CD4-positive, alpha-beta T cell (primary cell): ENCODE results near the gene PI4KA. TPM values are rescaled to one million over a fixed set of nuclear protein-coding genes. Genes with fewer than 3 reads are reported as not detected.

Experiments used
- ATAC-seq: fragments of 200-7000 bp; cut with Tn5 transposase; one replicate; pipeline ENCODE4 v1.10.0; 2022; ENCODE audit warnings: mild to moderate bottlenecking; ENCODE audit not compliant: poor library complexity
- CTCF ChIA-PET: fragments of 350-600 bp; sonication (Branson Sonifier 250); formaldehyde crosslinking; loops from one replicate; lab custom pipeline; 2021; ENCODE audit warnings: antibody characterized with exemption, inconsistent platforms; lab: Charles Lee
- POLR2A ChIA-PET: fragments of 350-600 bp; sonication (Branson Sonifier 250); formaldehyde crosslinking; loops from one replicate; lab custom pipeline; 2021; ENCODE audit warnings: antibody characterized with exemption, inconsistent platforms; lab: Charles Lee
- DNase-seq, 14 experiments: peaks; one replicate each; pipeline ENCODE4 v3.0.0-alpha.2; 2013 to 2020; ENCODE audit warnings: mixed read lengths in 2 of 14
- H3K27ac ChIP-seq, 2 donors: one replicate each; pipeline versions ENCODE4 v1.5.1 to v1.7.0; 2013; ENCODE audit warnings: low read length in 2 of 2, low read depth in 1 of 2, mild to moderate bottlenecking in 1 of 2
- H3K27me3 ChIP-seq, 2 experiments: 1 replicate in 1 of 2; 2 replicates in 1 of 2; pipeline versions ENCODE4 v1.6.1 to v1.7.0; 2013; ENCODE audit warnings: low read length in 2 of 2, control low read depth in 1 of 2, mild to moderate bottlenecking in 1 of 2, moderate library complexity in 1 of 2; ENCODE audit not compliant: insufficient read depth in 2 of 2, control insufficient read depth in 1 of 2
- H3K36me3 ChIP-seq: one replicate; pipeline ENCODE4 v1.6.1; 2013; ENCODE audit warnings: low read length, control low read depth; ENCODE audit not compliant: insufficient read depth
- H3K4me1 ChIP-seq: one replicate; pipeline ENCODE4 v1.6.1; 2013; ENCODE audit warnings: low read length, control low read depth; ENCODE audit not compliant: insufficient read depth
- H3K4me3 ChIP-seq: one replicate; pipeline ENCODE4 v1.5.1; 2013; ENCODE audit warnings: mild to moderate bottlenecking, low read length, moderate library complexity
- H3K9me3 ChIP-seq, 2 experiments: 1 replicate in 1 of 2; 2 replicates in 1 of 2; pipeline versions ENCODE4 v1.6.1 to v1.7.0; 2013; ENCODE audit warnings: low read length in 2 of 2, mild to moderate bottlenecking in 2 of 2, control low read depth in 1 of 2, moderate library complexity in 1 of 2; ENCODE audit not compliant: control insufficient read depth in 1 of 2, insufficient read depth in 1 of 2
- H3K27ac Mint-ChIP-seq: one replicate; pipeline ENCODE4 v1.8.0; 2020; ENCODE audit warnings: mixed read lengths
- H3K27me3 Mint-ChIP-seq: one replicate; pipeline ENCODE4 v1.8.0; 2021; ENCODE audit warnings: mixed read lengths
- H3K36me3 Mint-ChIP-seq: one replicate; pipeline ENCODE4 v1.8.0; 2021; ENCODE audit warnings: low read depth, mixed read lengths
- H3K4me1 Mint-ChIP-seq: one replicate; pipeline ENCODE4 v1.8.0; 2021; ENCODE audit warnings: low read depth, mixed read lengths
- H3K4me3 Mint-ChIP-seq: one replicate; pipeline ENCODE4 v1.8.0; 2020; ENCODE audit warnings: mild to moderate bottlenecking, mixed read lengths
- H3K9me3 Mint-ChIP-seq: one replicate; pipeline ENCODE4 v1.8.0; 2020; ENCODE audit warnings: mixed read lengths
- CTCF ChIP-seq: fragments of 200-600 bp; IDR thresholded peaks from one replicate; pipeline ENCODE4 v1.8.0; 2022; ENCODE audit warnings: antibody characterized with exemption, mild to moderate bottlenecking
- intact Hi-C, 2 experiments: fragments of 100-400 bp; cut with DNase I in 1 of 2; cut with micrococcal nuclease in 1 of 2; formaldehyde crosslinking; loops; one replicate each; pipeline versions ENCODE4 v1.15.1 to v1.9.0; 2023 to 2025; cut with DNase I, micrococcal nuclease
- total RNA-seq, 174 experiments: library from RNA in 2 of 174; stranded (reverse) in 2 of 174; gene quantifications; one replicate each; pipeline ENCODE4 v1.2.3 and lab custom pipeline; 2021 to 2026

Gene PI4KA
- total RNA-seq, 2 experiments from 2014 or later: 137 to 146 TPM

DNA sequence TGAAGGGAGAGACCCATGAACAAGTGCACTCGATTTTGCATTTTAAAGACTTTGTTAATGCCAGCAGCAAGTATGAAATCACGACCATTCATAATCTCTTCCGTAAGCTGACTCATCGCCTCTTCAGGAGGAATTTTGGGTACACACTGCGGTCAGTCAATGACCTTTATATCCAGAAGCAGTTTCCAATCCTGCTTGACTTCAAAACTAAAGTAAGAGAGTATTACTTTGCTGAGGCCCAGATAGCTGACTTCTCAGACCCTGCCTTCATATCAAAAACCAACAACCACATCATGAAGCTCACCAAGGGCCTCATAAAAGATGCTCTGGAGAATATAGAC is 78.8 kb downstream of the PI4KA start:
- ChIA-PET CTCF (no interaction called here), POLR2A (no interaction called here)
- no peaks in the 10 kb centered on the region for H3K27me3 ChIP-seq
- H3K4me3 Mint-ChIP-seq: no peak overlapping the region
- no peaks in the 10 kb centered on the region for H3K9me3 Mint-ChIP-seq
- no peak overlapping the region for H3K27ac Mint-ChIP-seq
- no peak for DNase-seq
- H3K27ac ChIP-seq: no peak overlapping the region
- intact Hi-C loops: no loop called here
- H3K9me3 ChIP-seq: no peaks in the 10 kb centered on the region
- H3K4me1 ChIP-seq: no peaks in the 10 kb centered on the region
- peaks cover 55% of the 10 kb centered on the region for H3K36me3 Mint-ChIP-seq
- peaks cover 62% of the 10 kb centered on the region for H3K36me3 ChIP-seq
- H3K4me1 Mint-ChIP-seq: peaks cover 7% of the 10 kb centered on the region
- no peak for TF ChIP-seq CTCF
- H3K27me3 Mint-ChIP-seq: no peaks in the 10 kb centered on the region
- no peak overlapping the region for H3K4me3 ChIP-seq
- no peak for ATAC-seq

DNA sequence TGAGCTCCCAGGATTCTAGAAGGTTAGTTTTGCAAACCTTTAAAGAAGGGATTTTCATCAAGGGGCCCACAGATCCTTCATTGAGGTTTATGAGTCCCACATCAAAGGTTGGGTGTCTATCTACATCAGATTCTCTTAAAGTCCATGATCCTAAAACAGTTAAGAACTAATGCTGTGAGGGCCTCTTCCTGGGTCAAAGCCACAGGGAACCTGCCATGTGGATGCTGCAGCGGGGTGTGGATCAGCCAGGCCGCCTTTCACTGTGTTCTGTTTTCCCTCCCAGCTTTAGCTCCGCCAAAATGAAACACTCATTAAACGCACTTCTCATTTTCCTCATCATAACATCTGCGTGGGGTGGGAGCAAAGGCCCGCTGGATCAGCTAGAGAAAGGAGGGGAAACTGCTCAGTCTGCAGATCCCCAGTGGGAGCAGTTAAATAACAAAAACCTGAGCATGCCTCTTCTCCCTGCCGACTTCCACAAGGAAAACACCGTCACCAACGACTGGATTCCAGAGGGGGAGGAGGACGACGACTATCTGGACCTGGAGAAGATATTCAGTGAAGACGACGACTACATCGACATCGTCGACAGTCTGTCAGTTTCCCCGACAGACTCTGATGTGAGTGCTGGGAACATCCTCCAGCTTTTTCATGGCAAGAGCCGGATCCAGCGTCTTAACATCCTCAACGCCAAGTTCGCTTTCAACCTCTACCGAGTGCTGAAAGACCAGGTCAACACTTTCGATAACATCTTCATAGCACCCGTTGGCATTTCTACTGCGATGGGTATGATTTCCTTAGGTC is 79.4 kb downstream of the PI4KA start:
- H3K9me3 Mint-ChIP-seq: no peaks in the 10 kb centered on the region
- Histone ChIP-seq H3K4me1 (no peaks in the 10 kb centered on the region), H3K36me3 (peaks cover 64% of the 10 kb centered on the region), H3K9me3 (no peaks in the 10 kb centered on the region), H3K4me3 (no peak overlapping the region), H3K27me3 (no peaks in the 10 kb centered on the region), H3K27ac (no peak overlapping the region)
- H3K27ac Mint-ChIP-seq: no peak overlapping the region
- peaks cover 57% of the 10 kb centered on the region for H3K36me3 Mint-ChIP-seq
- H3K27me3 Mint-ChIP-seq: no peaks in the 10 kb centered on the region
- intact Hi-C loops: no loop called here
- H3K4me3 Mint-ChIP-seq: no peak overlapping the region
- TF ChIP-seq CTCF: no peak
- DNase-seq (no peak), ATAC-seq (no peak)
- peaks cover 1% of the 10 kb centered on the region for H3K4me1 Mint-ChIP-seq
- ChIA-PET POLR2A (no interaction called here), CTCF (no interaction called here)

DNA sequence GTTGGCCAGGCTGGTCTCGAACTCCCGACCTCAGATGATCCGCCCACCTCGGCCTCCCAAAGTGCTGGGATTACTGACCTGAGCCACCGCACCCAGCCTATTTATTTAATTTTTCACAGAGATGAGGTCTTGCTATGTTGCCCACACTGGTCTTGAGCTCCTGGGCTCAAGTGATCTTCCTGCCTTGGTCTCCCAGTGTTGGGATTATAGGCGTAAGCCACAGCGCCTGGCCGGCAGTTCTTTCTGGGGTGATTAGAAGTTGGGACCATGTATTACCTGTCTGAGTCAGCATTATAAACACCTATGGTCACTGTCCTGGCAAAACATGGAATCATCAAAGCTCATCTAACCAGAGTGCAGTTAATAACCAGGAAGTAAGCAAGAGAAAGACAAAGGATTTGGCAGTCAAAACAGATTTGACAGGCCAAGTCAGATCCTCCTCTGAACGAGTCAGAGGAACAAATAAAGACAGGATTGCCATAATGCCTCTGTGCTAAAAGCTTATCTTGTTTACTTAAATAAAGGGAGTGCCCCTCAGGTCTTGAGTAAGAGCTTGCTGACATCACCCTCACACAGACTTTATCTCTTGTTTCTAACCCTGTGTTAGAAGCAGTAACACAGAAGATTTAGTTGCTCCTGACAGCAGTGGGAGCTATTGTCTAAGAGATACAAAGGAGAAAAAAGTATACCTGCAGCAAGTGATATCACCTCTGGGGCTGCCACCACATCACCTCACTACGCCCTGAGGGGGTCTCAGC is 81.0 kb downstream of the PI4KA start:
- H3K27me3 Mint-ChIP-seq: no peaks in the 10 kb centered on the region
- no peak overlapping the region for H3K4me3 Mint-ChIP-seq
- Histone ChIP-seq H3K27me3 (no peaks in the 10 kb centered on the region), H3K9me3 (no peaks in the 10 kb centered on the region), H3K27ac (no peak overlapping the region), H3K4me3 (no peak overlapping the region), H3K36me3 (peaks cover 53% of the 10 kb centered on the region), H3K4me1 (no peaks in the 10 kb centered on the region)
- H3K27ac Mint-ChIP-seq: no peak overlapping the region
- H3K9me3 Mint-ChIP-seq: no peaks in the 10 kb centered on the region
- POLR2A ChIA-PET: no interaction called here
- no peak for DNase-seq
- CTCF ChIA-PET: no interaction called here
- H3K36me3 Mint-ChIP-seq: peaks cover 64% of the 10 kb centered on the region
- no peak for ATAC-seq
- intact Hi-C loops: no loop called here
- H3K4me1 Mint-ChIP-seq: no peaks in the 10 kb centered on the region
- no peak for TF ChIP-seq CTCF
